ENCODE measurements around the gene KIRREL3. TPM values are rescaled to one million over a fixed set of nuclear protein-coding genes. Genes with fewer than 3 reads are reported as not detected.
A peak's percentile ranks its signal among the peaks of the same experiment; 100 is the strongest.

KIRREL3 gene
- total RNA-seq, 1 donor from 2014 or later: 0.92 TPM

- DNase-seq: no peak
These were observed 564.3 kb downstream of the KIRREL3 start for GRCh38 chr11:126436209-126436755.

GRCh38 chr11:126434950-126435335 is 565.6 kb downstream of the KIRREL3 start:
- no peak for DNase-seq

GRCh38 chr11:126433989-126434949 is 566.3 kb downstream of the KIRREL3 start:
- DNase-seq: no peak

GRCh38 chr11:126433244-126433846 is 567.2 kb downstream of the KIRREL3 start:
- DNase-seq: no peak

GRCh38 chr11:126432525-126432924 is 568.0 kb downstream of the KIRREL3 start:
- DNase-seq: no peak

GRCh38 chr11:126432065-126432461 is 568.5 kb downstream of the KIRREL3 start:
- no peak for DNase-seq

- no peak for DNase-seq
These were observed 569.0 kb downstream of the KIRREL3 start for GRCh38 chr11:126431401-126432064.

- no peak for DNase-seq
These were observed 569.8 kb downstream of the KIRREL3 start for GRCh38 chr11:126430581-126431335.

GRCh38 chr11:126426820-126427749 is 573.5 kb downstream of the KIRREL3 start:
- DNase-seq: peak; percentile 77

- no peak for DNase-seq
These were observed 574.5 kb downstream of the KIRREL3 start for GRCh38 chr11:126426106-126426505.

- no peak for DNase-seq
These were observed 576.0 kb downstream of the KIRREL3 start for GRCh38 chr11:126424471-126425039.

GRCh38 chr11:126423743-126424142 is 576.8 kb downstream of the KIRREL3 start:
- no peak for DNase-seq

- DNase-seq: no peak
These were observed 577.4 kb downstream of the KIRREL3 start for GRCh38 chr11:126423154-126423553.

- DNase-seq: no peak
These were observed 578.1 kb downstream of the KIRREL3 start for GRCh38 chr11:126422446-126422845.

GRCh38 chr11:126421271-126421671 is 579.3 kb downstream of the KIRREL3 start:
- DNase-seq: no peak

- DNase-seq: peak; percentile 33
These were observed 579.8 kb downstream of the KIRREL3 start for GRCh38 chr11:126420698-126421256.

GRCh38 chr11:126419801-126420697 is 580.5 kb downstream of the KIRREL3 start:
- DNase-seq: peak; percentile 77

GRCh38 chr11:126418887-126419286 is 581.7 kb downstream of the KIRREL3 start:
- DNase-seq: no peak
